DND-41 (cell line): ENCODE results near the gene CARNS1.

Experiments
- ATAC-seq: fragments of 200-7000 bp; cut with Tn5 transposase; 3 replicates; pipeline ENCODE4 v1.9.1; 2021; ENCODE audit warnings: low read depth; ENCODE audit not compliant: insufficient read depth
- DNase-seq: peaks from one replicate; pipeline ENCODE4 v3.0.0-alpha.2; 2020
- H2AFZ ChIP-seq: 2 replicates; pipeline ENCODE4 v1.6.0; 2012; ENCODE audit warnings: low read depth, low read length
- H3K27ac ChIP-seq: 2 replicates; pipeline ENCODE4 v1.5.1; 2012; ENCODE audit warnings: low read length, inconsistent platforms
- H3K27me3 ChIP-seq: fragments of 200-600 bp; sonication (generic); 2 replicates; pipeline ENCODE4 v1.6.0; 2012; ENCODE audit warnings: low read length, mild to moderate bottlenecking, inconsistent platforms; ENCODE audit not compliant: insufficient read depth, poor library complexity
- H3K36me3 ChIP-seq: 2 replicates; pipeline ENCODE4 v1.5.1; 2012; ENCODE audit warnings: low read length, inconsistent platforms; ENCODE audit not compliant: insufficient read depth
- H3K4me1 ChIP-seq: 2 replicates; pipeline ENCODE4 v1.5.1; 2012; ENCODE audit warnings: mild to moderate bottlenecking, low read length; ENCODE audit not compliant: insufficient read depth
- H3K4me2 ChIP-seq: 2 replicates; pipeline ENCODE4 v1.6.0; 2012; ENCODE audit warnings: mild to moderate bottlenecking, moderate library complexity, low read length, inconsistent platforms; ENCODE audit not compliant: insufficient read depth
- H3K4me3 ChIP-seq, 2 experiments: fragments of 200-600 bp in 1 of 2; shearing (Covaris generic) in 1 of 2; 2 replicates each; pipeline ENCODE4 v1.5.1; 2012 to 2016; ENCODE audit warnings: inconsistent platforms in 2 of 2, low read length in 2 of 2, mild to moderate bottlenecking in 2 of 2, low read depth in 1 of 2, moderate library complexity in 1 of 2
- H3K79me2 ChIP-seq: 2 replicates; pipeline ENCODE4 v1.6.0; 2012; ENCODE audit warnings: low read length, inconsistent platforms; ENCODE audit not compliant: insufficient read depth
- H3K9ac ChIP-seq: 2 replicates; pipeline ENCODE4 v1.6.0; 2012; ENCODE audit warnings: low read depth, mild to moderate bottlenecking, inconsistent platforms, low read length, moderate library complexity
- H3K9me3 ChIP-seq: 2 replicates; pipeline ENCODE4 v1.5.1; 2012; ENCODE audit warnings: low read length, moderate library complexity, mild to moderate bottlenecking, inconsistent platforms; ENCODE audit not compliant: insufficient read depth, severe bottlenecking
- H4K20me1 ChIP-seq: 2 replicates; pipeline ENCODE4 v1.6.0; 2012; ENCODE audit warnings: low read length; ENCODE audit not compliant: insufficient read depth
- CTCF ChIP-seq: IDR thresholded peaks from 2 replicates; pipeline ENCODE4 v1.5.1; 2012; ENCODE audit warnings: borderline replicate concordance, low read length, moderate library complexity, mild to moderate bottlenecking; ENCODE audit not compliant: poor library complexity, severe bottlenecking; ENCODE audit errors: extremely low read depth
- EZH2 ChIP-seq: IDR thresholded peaks from 3 replicates; pipeline ENCODE4 v1.6.1; 2012; ENCODE audit warnings: borderline replicate concordance, low read depth, mild to moderate bottlenecking, moderate library complexity, low read length, inconsistent platforms; ENCODE audit not compliant: severe bottlenecking

The CARNS1 gene

GRCh38 chr11:67470337-67471002 is 55.0 kb downstream of the CARNS1 start:
- Histone ChIP-seq H3K9ac (no peak overlapping the region), H3K4me1 (peaks cover 39% of the 10 kb centered on the region), H3K4me2 (no peak overlapping the region), H3K4me3 (no peak overlapping the region), H3K9me3 (no peaks in the 10 kb centered on the region), H3K79me2 (peaks cover 22% of the 10 kb centered on the region), H2AFZ (peak overlapping the region; percentile 10; the same call in 1 of the 2 replicates), H3K27ac (0 out of 2 replicates have a peak overlapping the region, but pooled peaks have one; percentile 8), H4K20me1 (no peaks in the 10 kb centered on the region), H3K27me3 (no peaks in the 10 kb centered on the region), H3K36me3 (peaks cover 4% of the 10 kb centered on the region; the same call in 1 of the 2 replicates)
- TF ChIP-seq EZH2, result no peak
- TF ChIP-seq CTCF, result no peak
- no peak for DNase-seq
- ATAC-seq, result no peak

GRCh38 chr11:67472882-67473281 is 57.4 kb downstream of the CARNS1 start:
- Histone ChIP-seq H3K4me2 (no peak overlapping the region), H3K27ac (no peak overlapping the region), H3K4me3 (no peak overlapping the region), H3K27me3 (no peaks in the 10 kb centered on the region), H3K79me2 (peaks cover 11% of the 10 kb centered on the region), H3K9ac (no peak overlapping the region), H3K4me1 (peaks cover 15% of the 10 kb centered on the region), H3K9me3 (no peaks in the 10 kb centered on the region), H2AFZ (no peak overlapping the region), H4K20me1 (no peaks in the 10 kb centered on the region), H3K36me3 (no peaks in the 10 kb centered on the region)
- DNase-seq (no peak), ATAC-seq (no peak)
- TF ChIP-seq EZH2 (no peak), CTCF (no peak)
